KG1 (cell line): ENCODE data around the gene PRL.

Experiments used
- DNase-seq: peaks from one replicate; lab custom pipeline; 2025; lab: John Stamatoyannopoulos, UW

The PRL gene

GRCh38 chr6:22296936-22297335 lies at the start of gene PRL:
PRL (minus strand) TSS chr6:22297036; CDS start chr6:22296982, 54 bp downstream.
- no peak for DNase-seq

GRCh38 chr6:22343864-22344263 lies 47.0 kb upstream of the PRL start:
- no peak for DNase-seq

GRCh38 chr6:22334778-22335177 lies 37.9 kb upstream of the PRL start:
- no peak for DNase-seq

- no peak for DNase-seq
These were observed 37.0 kb upstream of the PRL start for GRCh38 chr6:22333802-22334201.

- no peak for DNase-seq
These were observed 35.9 kb upstream of the PRL start for GRCh38 chr6:22332711-22333110.

- DNase-seq: no peak
These were observed 35.4 kb upstream of the PRL start for GRCh38 chr6:22332216-22332615.

- DNase-seq: no peak
These were observed 34.1 kb upstream of the PRL start for GRCh38 chr6:22330941-22331340.

GRCh38 chr6:22328474-22328873 lies 31.6 kb upstream of the PRL start:
- no peak for DNase-seq

GRCh38 chr6:22327881-22328280 lies 31.0 kb upstream of the PRL start:
- DNase-seq: no peak

GRCh38 chr6:22326500-22326899 lies 29.7 kb upstream of the PRL start:
- no peak for DNase-seq

- DNase-seq: no peak
These were observed 28.6 kb upstream of the PRL start for GRCh38 chr6:22325481-22325880.

GRCh38 chr6:22323848-22324247 lies 27.0 kb upstream of the PRL start:
- no peak for DNase-seq

- DNase-seq: no peak
These were observed 25.5 kb upstream of the PRL start for GRCh38 chr6:22322103-22323030.

- DNase-seq: no peak
These were observed 23.9 kb upstream of the PRL start for GRCh38 chr6:22320750-22321149.

GRCh38 chr6:22318404-22318803 lies 21.6 kb upstream of the PRL start:
- DNase-seq: no peak

GRCh38 chr6:22313796-22314195 lies 17.0 kb upstream of the PRL start:
- no peak for DNase-seq

- no peak for DNase-seq
These were observed 12.1 kb upstream of the PRL start for GRCh38 chr6:22308939-22309338.

GRCh38 chr6:22306741-22307466 lies 10.1 kb upstream of the PRL start:
- DNase-seq: no peak

- no peak for DNase-seq
These were observed 6.0 kb upstream of the PRL start for GRCh38 chr6:22302838-22303237.

GRCh38 chr6:22300273-22300998 lies 3.6 kb upstream of the PRL start:
- DNase-seq: no peak

- no peak for DNase-seq
These were observed 1.6 kb upstream of the PRL start for GRCh38 chr6:22298475-22298890.

GRCh38 chr6:22296067-22296466 lies 769 bp downstream of the PRL start:
- no peak for DNase-seq

GRCh38 chr6:22295145-22295544 lies 1.7 kb downstream of the PRL start:
- no peak for DNase-seq
